ENCODE data around the gene MEX3C.

Gene MEX3C

GRCh38 chr18:51197661-51198424 is at the start of gene MEX3C:
Gene MEX3C (minus strand): TSS chr18:51197681. CDS start chr18:51197320, 361 bp downstream.
- ATAC-seq, result peak; percentile 86
- TF ChIP-seq ZFP3 (CRISPR knock-in tag; IDR thresholded peaks at IDR 0.05) (no peak), TCF4 (CRISPR knock-in tag; IDR thresholded peaks at IDR 0.05; ENCODE audit: borderline replicate concordance) (no peak), ESRRG (CRISPR knock-in tag; IDR thresholded peaks at IDR 0.05) (no peak)

GRCh38 chr18:51241226-51241625 is 43.7 kb upstream of the MEX3C start:
- no peak for ATAC-seq

GRCh38 chr18:51236225-51236624 is 38.7 kb upstream of the MEX3C start:
- TF ChIP-seq ISL1 (CRISPR knock-in tag; IDR thresholded peaks at IDR 0.05), result peak; percentile 44
- TF ChIP-seq CSDC2 (CRISPR knock-in tag; IDR thresholded peaks at IDR 0.05), result no peak
- no peak for TF ChIP-seq CSRNP3 (CRISPR knock-in tag; IDR thresholded peaks at IDR 0.05)
- ATAC-seq, result no peak

More at GRCh38 chr18:51241226-51241625, 43.7 kb upstream of the MEX3C start:
- no peak for TF ChIP-seq PATZ1 (CRISPR knock-in tag; IDR thresholded peaks at IDR 0.05; ENCODE audit: borderline replicate concordance)
- TF ChIP-seq ZNF565 (CRISPR knock-in tag; conservative IDR thresholded peaks at IDR 0.05; ENCODE audit: low read depth), result no peak
- no peak for TF ChIP-seq SNAI2 (CRISPR knock-in tag; IDR thresholded peaks at IDR 0.05)
- TF ChIP-seq ISL1 (CRISPR knock-in tag; IDR thresholded peaks at IDR 0.05), result no peak
- TF ChIP-seq ARNTL (CRISPR knock-in tag; IDR thresholded peaks at IDR 0.05; ENCODE audit: borderline replicate concordance, low read depth), result no peak
- TF ChIP-seq ESRRG (CRISPR knock-in tag; IDR thresholded peaks at IDR 0.05), result no peak
- no peak for TF ChIP-seq POU6F1 (CRISPR knock-in tag; IDR thresholded peaks at IDR 0.05; ENCODE audit: borderline replicate concordance, low read depth)
- no peak for TF ChIP-seq TCF4 (CRISPR knock-in tag; IDR thresholded peaks at IDR 0.05; ENCODE audit: borderline replicate concordance)
- no peak for TF ChIP-seq ZNF70 (CRISPR knock-in tag; IDR thresholded peaks at IDR 0.05)
- no peak for TF ChIP-seq ZFP30 (CRISPR knock-in tag; IDR thresholded peaks at IDR 0.05)
- no peak for TF ChIP-seq CSDC2 (CRISPR knock-in tag; IDR thresholded peaks at IDR 0.05)
- TF ChIP-seq TOX (CRISPR knock-in tag; IDR thresholded peaks at IDR 0.05; ENCODE audit: borderline replicate concordance), result no peak

GRCh38 chr18:51235009-51235789 is 37.7 kb upstream of the MEX3C start:
- no peak for ATAC-seq
- TF ChIP-seq ZC3H10 (CRISPR knock-in tag; IDR thresholded peaks at IDR 0.05), result no peak
- TF ChIP-seq GLIS3 (CRISPR knock-in tag; IDR thresholded peaks at IDR 0.05), result no peak

GRCh38 chr18:51234117-51235008 is 36.9 kb upstream of the MEX3C start:
- ATAC-seq, result no peak
- TF ChIP-seq RARB (CRISPR knock-in tag; IDR thresholded peaks at IDR 0.05) (no peak), GLIS3 (CRISPR knock-in tag; IDR thresholded peaks at IDR 0.05) (no peak), BACH2 (CRISPR knock-in tag; IDR thresholded peaks at IDR 0.05; ENCODE audit: borderline replicate concordance) (no peak), ZNF565 (CRISPR knock-in tag; conservative IDR thresholded peaks at IDR 0.05; ENCODE audit: low read depth) (no peak), SNAI2 (CRISPR knock-in tag; IDR thresholded peaks at IDR 0.05) (no peak), CSRNP3 (CRISPR knock-in tag; IDR thresholded peaks at IDR 0.05) (no peak), CREB5 (CRISPR knock-in tag; IDR thresholded peaks at IDR 0.05; ENCODE audit: low read depth) (no peak), ESRRG (CRISPR knock-in tag; IDR thresholded peaks at IDR 0.05) (no peak), ZFP30 (CRISPR knock-in tag; IDR thresholded peaks at IDR 0.05) (no peak), TOX (CRISPR knock-in tag; IDR thresholded peaks at IDR 0.05; ENCODE audit: borderline replicate concordance) (no peak), POU6F1 (CRISPR knock-in tag; IDR thresholded peaks at IDR 0.05; ENCODE audit: borderline replicate concordance, low read depth) (no peak), ZNF70 (CRISPR knock-in tag; IDR thresholded peaks at IDR 0.05) (no peak), ARNTL (CRISPR knock-in tag; IDR thresholded peaks at IDR 0.05; ENCODE audit: borderline replicate concordance, low read depth) (no peak), CSDC2 (CRISPR knock-in tag; IDR thresholded peaks at IDR 0.05) (no peak), ZC3H10 (CRISPR knock-in tag; IDR thresholded peaks at IDR 0.05) (no peak)

Data from SK-N-SH treated with all-trans-retinoic acid at 6 μM for 48 hours (cell line).